ENCODE data around the gene TNFRSF1B. TPM values are rescaled to one million over a fixed set of nuclear protein-coding genes. Genes with fewer than 3 reads are reported as not detected.
A peak's percentile ranks its signal among the peaks of the same experiment; 100 is the strongest.

TNFRSF1B gene
- total and polyA plus RNA-seq, 9 of the 15 experiments (the other 6 are each of a cell fraction or from before 2014, with no cell fraction given) = 8.8 to 91.3 (median 36.0) TPM

GRCh38 chr1:12161662-12162458, 4.9 kb upstream of the TNFRSF1B start (continued):
- TF ChIP-seq AFF1 (IDR thresholded peaks at IDR 0.05; ENCODE audit: low read depth in 1 of 2, partially characterized antibody in 2 of 2) (peak in 1 of 2 experiments; percentile 57), TCF7 (IDR thresholded peaks at IDR 0.05; ENCODE audit: borderline replicate concordance) (peak; percentile 68; the same call in 1 of the 2 replicates), ZNF184 (CRISPR knock-in tag; IDR thresholded peaks at IDR 0.05) (no peak), ATF7 (IDR thresholded peaks at IDR 0.05) (peak; percentile 95), TCFL5 (CRISPR knock-in tag; conservative IDR thresholded peaks at IDR 0.05) (0 out of 2 replicates have a peak, but pooled peaks have one; percentile 23), MAX (CRISPR knock-in tag; IDR thresholded peaks at IDR 0.05) (peak; percentile 37; the same call in 1 of the 2 replicates), PCBP1 (IDR thresholded peaks at IDR 0.05; ENCODE audit: low read depth, low read length, poor library complexity, severe bottlenecking) (no peak), CCAR2 (IDR thresholded peaks at IDR 0.05; ENCODE audit: low read depth, low read length) (no peak), ZNF764 (CRISPR knock-in tag; IDR thresholded peaks at IDR 0.05; ENCODE audit: low read depth) (peak; percentile 78), HIVEP1 (CRISPR knock-in tag; IDR thresholded peaks at IDR 0.05) (0 out of 2 replicates have a peak, but pooled peaks have one; percentile 14), ETV5 (CRISPR knock-in tag; IDR thresholded peaks at IDR 0.05; ENCODE audit: low read depth) (peak; percentile 96), ZKSCAN8 (CRISPR knock-in tag; IDR thresholded peaks at IDR 0.05) (0 out of 2 replicates have a peak, but pooled peaks have one; percentile 68), BMI1 (IDR thresholded peaks at IDR 0.05; ENCODE audit: low read length) (no peak), MLX (CRISPR knock-in tag; conservative IDR thresholded peaks at IDR 0.05) (0 out of 4 replicates have a peak, but pooled peaks of 1 of the 2 experiments have one; percentile 23), DACH1 (IDR thresholded peaks at IDR 0.05; ENCODE audit: partially characterized antibody) (peak; percentile 19), MEF2A (IDR thresholded peaks at IDR 0.05; ENCODE audit: control insufficient read depth, low read depth, low read length) (peak; percentile 46; the same call in 1 of the 2 replicates), MEIS2 (IDR thresholded peaks at IDR 0.05; ENCODE audit: partially characterized antibody) (peak; percentile 63), MAFG (tag; conservative IDR thresholded peaks at IDR 0.05) (peak; percentile 67), CSDE1 (IDR thresholded peaks at IDR 0.05) (no peak)
